Urinary bladder (tissue), 4 donors: ENCODE data around the gene HBA2. TPM values are rescaled to one million over a fixed set of nuclear protein-coding genes. Genes with fewer than 3 reads are reported as not detected.
"Not testable (repeated sequence)": the region's sequence is repeated elsewhere in the genome, so short reads cannot be mapped to it uniquely, and the experiment has no call there.

Experiments
- DNase-seq: peaks from one replicate; pipeline ENCODE4 v3.0.0-alpha.2; 2015; ENCODE audit errors: extremely low spot score
- H3K27ac ChIP-seq: one replicate; pipeline ENCODE4 v1.5.1; 2013; ENCODE audit warnings: low read depth, mild to moderate bottlenecking, moderate library complexity
- H3K36me3 ChIP-seq: one replicate; pipeline ENCODE4 v1.6.1; 2013; ENCODE audit warnings: mild to moderate bottlenecking, moderate library complexity; ENCODE audit not compliant: insufficient read depth
- H3K4me1 ChIP-seq: one replicate; pipeline ENCODE4 v1.6.1; 2013; ENCODE audit warnings: mild to moderate bottlenecking, moderate library complexity; ENCODE audit not compliant: insufficient read depth
- H3K4me3 ChIP-seq: one replicate; pipeline ENCODE4 v1.5.1; 2013; ENCODE audit warnings: low read depth, low read length
- WGBS: extraction: QIAGEN DNeasy Blood & Tissue Kit; methylation state at CpG from one replicate; pipeline ENCODE4 v1.1.7; 2013; 5-methylcytosine and 5-hydroxymethylcytosine counted together
- polyA plus RNA-seq: library from polyadenylated mRNA; stranded (reverse); fragments of 200-250 nt; gene quantifications from one replicate; pipeline ENCODE4 v1.2.3, GENCODE V29; 2013
- total RNA-seq: library from RNA; depleted of rRNA; stranded (reverse); fragments of >200 nt; gene quantifications from one replicate; pipeline ENCODE4 v1.2.3, GENCODE V29; 2014
- donor health status: healthy with polysubstance abuse.
- donor health status: healthy.

Gene HBA2
- total and polyA plus RNA-seq, 2 donors: 22.6 to 648 TPM

GRCh38 chr16:163696-164095 is 9.0 kb upstream of the HBA2 start:
- H3K4me1 ChIP-seq, H3K4me3 ChIP-seq, H3K36me3 ChIP-seq, H3K27ac ChIP-seq, DNase-seq: not testable (repeated sequence)
- 46% methylated on average over 2 of the region's 3 CpGs for WGBS

- DNase-seq: not testable (repeated sequence)
Observed at GRCh38 chr16:164134-164823, 8.4 kb upstream of the HBA2 start.

DNA sequence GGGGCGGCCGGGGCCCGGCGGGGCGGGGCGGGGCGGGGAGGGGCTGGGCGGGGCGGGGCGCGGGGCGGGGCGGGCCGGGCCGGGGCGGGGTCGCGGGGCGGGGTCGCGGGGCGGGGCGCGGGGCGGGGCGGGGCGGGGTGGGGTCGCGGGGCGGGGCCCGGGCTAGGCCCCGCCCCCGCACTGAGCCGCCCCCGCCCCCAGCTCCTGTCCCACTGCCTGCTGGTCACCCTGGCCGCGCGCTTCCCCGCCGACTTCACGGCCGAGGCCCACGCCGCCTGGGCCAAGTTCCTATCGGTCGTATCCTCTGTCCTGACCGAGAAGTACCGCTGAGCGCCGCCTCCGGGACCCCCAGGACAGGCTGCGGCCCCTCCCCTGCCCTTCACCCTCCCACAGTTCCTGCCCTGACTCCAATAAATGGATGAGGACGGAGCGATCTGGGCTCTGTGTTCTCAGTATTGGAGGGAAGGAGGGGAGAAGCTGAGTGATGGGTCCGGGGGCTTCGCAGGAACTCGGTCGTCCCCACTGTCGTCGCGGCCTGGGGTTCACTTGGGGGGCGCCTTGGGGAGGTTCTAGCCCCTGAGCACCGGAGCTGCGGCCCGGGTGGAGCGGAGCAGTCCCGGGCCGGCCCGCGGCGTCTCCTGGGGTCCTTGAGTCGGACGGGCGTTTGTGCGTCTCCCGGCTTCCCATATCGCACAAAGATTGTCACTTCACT is 7.7 kb upstream of the HBA2 start:
- WGBS: 2% methylated on average over 46 of the region's 77 CpGs
- Histone ChIP-seq H3K4me3 (no peak overlapping the region), H3K4me1 (no peaks in the 10 kb centered on the region), H3K36me3 (no peaks in the 10 kb centered on the region), H3K27ac (no peak overlapping the region)
- no peak for DNase-seq

More at GRCh38 chr16:164134-164823, 8.4 kb upstream of the HBA2 start:
- not testable (repeated sequence) for H3K27ac ChIP-seq, H3K36me3 ChIP-seq, H3K4me3 ChIP-seq, H3K4me1 ChIP-seq
- WGBS: 0% methylated on average over 10 of the region's 80 CpGs

DNA sequence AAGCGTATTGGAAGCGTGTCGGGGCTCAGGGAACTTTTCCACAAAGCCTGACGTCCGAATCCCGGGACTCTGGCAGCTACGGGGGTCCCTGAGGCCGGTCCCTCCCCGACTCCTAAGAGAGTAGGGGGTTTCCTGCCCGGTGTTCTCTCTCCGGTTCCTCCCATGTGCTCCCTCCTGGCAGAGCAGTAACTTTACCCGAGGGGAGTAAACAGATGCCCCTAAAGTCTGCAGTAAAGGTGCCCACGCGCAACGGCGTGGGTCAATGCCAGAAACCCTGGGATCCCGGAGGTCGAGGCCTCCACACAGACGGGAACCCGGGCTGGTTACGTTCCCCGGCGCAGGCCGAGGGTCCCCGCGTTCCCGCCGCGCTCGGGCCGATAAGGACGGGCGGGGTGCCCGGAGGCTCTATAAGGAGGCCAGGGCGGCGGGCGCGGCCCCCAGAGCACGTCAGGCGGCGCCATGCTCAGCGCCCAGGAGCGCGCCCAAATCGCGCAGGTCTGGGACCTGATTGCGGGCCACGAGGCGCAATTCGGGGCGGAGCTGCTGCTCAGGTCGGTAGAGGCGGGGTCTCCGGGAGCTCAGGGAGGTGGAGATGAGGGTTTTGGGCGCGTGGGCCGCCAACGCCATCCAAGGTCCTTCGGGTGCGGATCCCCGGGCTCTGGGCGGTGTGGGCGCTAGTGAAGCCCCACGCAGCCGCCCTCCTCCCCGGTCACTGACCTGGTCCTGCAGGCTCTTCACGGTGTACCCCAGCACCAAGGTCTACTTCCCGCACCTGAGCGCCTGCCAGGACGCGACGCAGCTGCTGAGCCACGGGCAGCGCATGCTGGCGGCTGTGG is 6.9 kb upstream of the HBA2 start, which contains the start of gene HBM:
TSS of gene HBM (plus strand) at position 440 of the 836 bp plus-strand sequence. CDS start at position 460, 20 bp downstream.
- Histone ChIP-seq H3K4me1 (no peaks in the 10 kb centered on the region), H3K36me3 (no peaks in the 10 kb centered on the region), H3K4me3 (no peak within 1 kb of the TSS), H3K27ac (no peak within 1 kb of the TSS)
- 3% methylated on average over 75 of the region's 75 CpGs for WGBS
- DNase-seq: no peak

GRCh38 chr16:166375-167121 is 6.1 kb upstream of the HBA2 start:
- no peak overlapping the region for H3K27ac ChIP-seq
- H3K36me3 ChIP-seq: no peaks in the 10 kb centered on the region
- no peaks in the 10 kb centered on the region for H3K4me1 ChIP-seq
- DNase-seq: no peak
- no peak overlapping the region for H3K4me3 ChIP-seq
- 4% methylated on average over 45 of the region's 45 CpGs for WGBS

- WGBS: 7% methylated on average over 11 of the region's 11 CpGs
Observed at GRCh38 chr16:167122-167690, 5.5 kb upstream of the HBA2 start.

DNA sequence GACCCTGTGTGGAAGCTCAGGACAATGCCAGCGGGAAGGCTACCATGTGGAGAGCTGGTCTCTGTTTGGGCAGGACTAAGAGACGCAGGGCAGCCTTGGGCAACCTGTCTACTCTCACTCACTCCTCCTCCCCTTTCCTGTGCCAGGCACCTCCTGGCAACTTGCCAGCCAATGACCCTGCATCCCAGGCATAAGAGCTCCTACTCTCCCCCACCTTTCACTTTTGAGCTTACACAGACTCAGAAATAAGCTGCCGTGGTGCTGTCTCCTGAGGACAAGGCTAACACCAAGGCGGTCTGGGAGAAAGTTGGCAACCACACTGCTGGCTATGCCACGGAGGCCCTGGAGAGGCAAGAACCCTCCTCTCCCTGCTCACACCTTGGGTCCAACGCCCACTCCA is 4.3 kb upstream of the HBA2 start:
- 60% methylated on average over 6 of the region's 6 CpGs for WGBS
- no peak for DNase-seq
- Histone ChIP-seq H3K27ac (no peak overlapping the region), H3K4me1 (no peaks in the 10 kb centered on the region), H3K4me3 (no peak overlapping the region), H3K36me3 (no peaks in the 10 kb centered on the region)

More at GRCh38 chr16:167122-167690, 5.5 kb upstream of the HBA2 start:
- Histone ChIP-seq H3K4me3 (no peak overlapping the region), H3K27ac (no peak overlapping the region), H3K4me1 (no peaks in the 10 kb centered on the region), H3K36me3 (no peaks in the 10 kb centered on the region)
- DNase-seq: no peak

- no peaks in the 10 kb centered on the region for H3K4me1 ChIP-seq
- DNase-seq: no peak
- no peak overlapping the region for H3K4me3 ChIP-seq
- no peaks in the 10 kb centered on the region for H3K36me3 ChIP-seq
- no peak overlapping the region for H3K27ac ChIP-seq
- 38% methylated on average over 3 of the region's 3 CpGs for whole genome bisulfite sequencing
Observed at GRCh38 chr16:169014-169413, 3.7 kb upstream of the HBA2 start.

DNA sequence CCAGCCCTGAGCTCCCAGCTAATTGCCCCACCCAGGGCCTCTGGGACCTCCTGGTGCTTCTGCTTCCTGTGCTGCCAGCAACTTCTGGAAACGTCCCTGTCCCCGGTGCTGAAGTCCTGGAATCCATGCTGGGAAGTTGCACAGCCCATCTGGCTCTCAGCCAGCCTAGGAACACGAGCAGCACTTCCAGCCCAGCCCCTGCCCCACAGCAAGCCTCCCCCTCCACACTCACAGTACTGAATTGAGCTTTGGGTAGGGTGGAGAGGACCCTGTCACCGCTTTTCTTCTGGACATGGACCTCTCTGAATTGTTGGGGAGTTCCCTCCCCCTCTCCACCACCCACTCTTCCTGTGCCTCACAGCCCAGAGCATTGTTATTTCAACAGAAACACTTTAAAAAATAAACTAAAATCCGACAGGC is 2.6 kb upstream of the HBA2 start:
- not testable (repeated sequence) for H3K4me3 ChIP-seq, H3K36me3 ChIP-seq, H3K4me1 ChIP-seq, DNase-seq, H3K27ac ChIP-seq
- 4% methylated on average over 5 of the region's 5 CpGs for WGBS

DNA sequence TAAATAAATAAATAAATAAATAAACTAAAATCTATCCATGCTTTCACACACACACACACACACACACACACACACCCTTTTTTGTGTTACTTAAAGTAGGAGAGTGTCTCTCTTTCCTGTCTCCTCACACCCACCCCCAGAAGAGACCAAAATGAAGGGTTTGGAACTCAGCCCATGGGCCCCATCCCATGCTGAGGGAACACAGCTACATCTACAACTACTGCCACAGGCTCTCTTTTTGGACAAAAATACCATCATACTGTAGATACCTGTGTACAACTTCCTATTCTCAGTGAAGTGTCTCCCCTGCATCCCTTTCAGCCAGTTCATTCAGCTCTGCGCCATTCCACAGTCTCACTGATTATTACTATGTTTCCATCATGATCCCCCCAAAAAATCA is 1.9 kb upstream of the HBA2 start:
- no peak for DNase-seq
- no peak overlapping the region for H3K27ac ChIP-seq
- 53% methylated on average over 1 of the region's 1 CpG for WGBS
- no peaks in the 10 kb centered on the region for H3K4me1 ChIP-seq
- H3K4me3 ChIP-seq: no peak overlapping the region
- no peaks in the 10 kb centered on the region for H3K36me3 ChIP-seq

GRCh38 chr16:173211-173854 is 657 bp downstream of the HBA2 start:
- H3K4me3 ChIP-seq, H3K27ac ChIP-seq, DNase-seq, H3K4me1 ChIP-seq, H3K36me3 ChIP-seq: not testable (repeated sequence)
- WGBS: 8% methylated on average over 30 of the region's 44 CpGs

GRCh38 chr16:173928-174769 is 1.5 kb downstream of the HBA2 start:
- not testable (repeated sequence) for H3K36me3 ChIP-seq, DNase-seq, H3K4me3 ChIP-seq, H3K27ac ChIP-seq, H3K4me1 ChIP-seq
- 15% methylated on average over 8 of the region's 13 CpGs for WGBS
